ENCODE results near the gene TMEM17. TPM values are rescaled to one million over a fixed set of nuclear protein-coding genes. Genes with fewer than 3 reads are reported as not detected.

The TMEM17 gene
- total RNA-seq, 1 experiment from 2014 or later = 4.1 TPM

- ATAC-seq = no peak
- no TSS peak for BruUV-seq (replicated peaks)
- in situ Hi-C loops (cut with HindIII; ENCODE audit: low pct_unique_long_range_greater_than_20kb, low sequenced_read_pairs) (no loop called here), intact Hi-C loops (cut with micrococcal nuclease; ENCODE audit: unreplicated experiment) (no loop called here)
- CTCF ChIA-PET = no interaction called here
- POLR2A ChIA-PET = no interaction called here
- Histone ChIP-seq H3K4me3 (ENCODE audit: low read depth in 2 of 2, low read length in 2 of 2) (no peak overlapping the region), H3K36me3 (ENCODE audit: control insufficient read depth, insufficient read depth, low read length) (no peaks in the 10 kb centered on the region), H3K4me1 (ENCODE audit: control insufficient read depth, insufficient read depth, low read length) (no peaks in the 10 kb centered on the region), H3K9me3 (ENCODE audit: control insufficient read depth, insufficient read depth, low read depth, low read length) (no peaks in the 10 kb centered on the region), H3K27ac (ENCODE audit: low read length) (no peak overlapping the region), H3K27me3 (ENCODE audit: control insufficient read depth, insufficient read depth, low read length) (no peaks in the 10 kb centered on the region)
- TF ChIP-seq POLR2AphosphoS5 (IDR thresholded peaks at IDR 0.05; ENCODE audit: low read depth, low read length) = no peak
- no peak for TF ChIP-seq TCF7L2 (IDR thresholded peaks at IDR 0.05; ENCODE audit: low read depth, low read length)
- no peak for TF ChIP-seq REST (IDR thresholded peaks at IDR 0.05; ENCODE audit: insufficient read depth in 1 of 2, low read depth in 2 of 2, low read length in 1 of 2)
- TF ChIP-seq CTCF (IDR thresholded peaks at IDR 0.05) = no peak
- no peak for TF ChIP-seq SIN3A (IDR thresholded peaks at IDR 0.05; ENCODE audit: borderline replicate concordance, insufficient read depth, low read depth, low read length)
- DNase-seq (ENCODE audit: low read depth, low spot score) = no peak
These were observed 30.6 kb downstream of the TMEM17 start for GRCh38 chr2:62475172-62476011.

- in situ Hi-C loops (cut with HindIII; ENCODE audit: low pct_unique_long_range_greater_than_20kb, low sequenced_read_pairs) = no loop called here
These were observed 31.8 kb downstream of the TMEM17 start for GRCh38 chr2:62474176-62474575.

More at GRCh38 chr2:62474176-62474575, 31.8 kb downstream of the TMEM17 start:
- DNase-seq (ENCODE audit: low read depth, low spot score) (no peak), ATAC-seq (no peak)
- intact Hi-C loops (cut with micrococcal nuclease; ENCODE audit: unreplicated experiment) = no loop called here
- Histone ChIP-seq H3K36me3 (ENCODE audit: control insufficient read depth, insufficient read depth, low read length) (no peaks in the 10 kb centered on the region), H3K4me1 (ENCODE audit: control insufficient read depth, insufficient read depth, low read length) (no peaks in the 10 kb centered on the region), H3K9me3 (ENCODE audit: control insufficient read depth, insufficient read depth, low read depth, low read length) (no peaks in the 10 kb centered on the region), H3K27ac (ENCODE audit: low read length) (no peak overlapping the region), H3K27me3 (ENCODE audit: control insufficient read depth, insufficient read depth, low read length) (no peaks in the 10 kb centered on the region), H3K4me3 (ENCODE audit: low read depth in 2 of 2, low read length in 2 of 2) (no peak overlapping the region)
- no peak for TF ChIP-seq SIN3A (IDR thresholded peaks at IDR 0.05; ENCODE audit: borderline replicate concordance, insufficient read depth, low read depth, low read length)
- no peak for TF ChIP-seq TCF7L2 (IDR thresholded peaks at IDR 0.05; ENCODE audit: low read depth, low read length)
- no peak for TF ChIP-seq CTCF (IDR thresholded peaks at IDR 0.05)
- TF ChIP-seq POLR2AphosphoS5 (IDR thresholded peaks at IDR 0.05; ENCODE audit: low read depth, low read length) = no peak
- no peak for TF ChIP-seq REST (IDR thresholded peaks at IDR 0.05; ENCODE audit: insufficient read depth in 1 of 2, low read depth in 2 of 2, low read length in 1 of 2)
- BruUV-seq (replicated peaks) = no TSS peak
- ChIA-PET CTCF (no interaction called here), POLR2A (no interaction called here)

Data from Panc1 (cell line).